ENCODE results near the gene ENDOV.
"Not testable (repeated sequence)": the region's sequence is repeated elsewhere in the genome, so short reads cannot be mapped to it uniquely, and the experiment has no call there.

The ENDOV gene

DNA sequence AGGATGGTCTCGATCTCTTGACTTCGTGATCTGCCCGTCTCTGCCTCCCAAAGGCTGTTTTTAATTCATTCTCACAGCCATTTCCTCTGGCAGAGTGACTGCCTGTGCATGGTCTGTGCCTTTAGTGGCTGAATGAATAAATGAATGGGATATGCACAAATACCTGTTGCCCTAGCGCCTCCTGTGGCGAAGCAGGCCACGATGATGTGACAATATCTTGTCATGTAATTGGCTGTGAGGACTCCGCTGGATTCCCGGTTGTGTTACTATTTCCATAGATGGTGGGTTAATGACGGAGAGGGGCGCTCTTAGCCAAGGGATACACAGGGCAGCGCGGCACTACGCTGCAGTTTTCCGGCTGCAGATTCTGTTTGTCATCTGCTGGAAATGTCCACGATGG lies 26.8 kb upstream of the ENDOV start:
- DNase-seq (ENCODE audit: low read depth, low spot score), result no peak

DNA sequence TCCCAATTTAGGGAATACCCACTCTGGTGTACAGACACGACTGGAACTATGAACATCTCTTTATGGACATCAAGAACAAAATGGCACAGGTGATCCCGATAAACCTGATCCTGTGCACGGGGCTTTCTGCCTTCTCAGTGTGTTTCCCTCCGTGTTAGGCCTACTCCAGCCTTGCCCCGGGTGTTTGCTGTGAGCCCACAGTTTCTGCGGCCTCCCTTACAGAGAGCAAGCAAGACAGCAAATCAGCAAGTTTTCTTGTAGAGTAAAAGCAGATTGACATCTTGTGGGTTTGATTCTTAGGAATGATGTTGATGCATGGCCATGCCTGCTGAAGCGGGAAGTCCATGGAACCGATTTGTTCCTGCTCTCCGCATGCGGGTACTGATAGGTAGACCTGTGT lies 26.4 kb upstream of the ENDOV start:
- no peak for DNase-seq (ENCODE audit: low read depth, low spot score)

DNA sequence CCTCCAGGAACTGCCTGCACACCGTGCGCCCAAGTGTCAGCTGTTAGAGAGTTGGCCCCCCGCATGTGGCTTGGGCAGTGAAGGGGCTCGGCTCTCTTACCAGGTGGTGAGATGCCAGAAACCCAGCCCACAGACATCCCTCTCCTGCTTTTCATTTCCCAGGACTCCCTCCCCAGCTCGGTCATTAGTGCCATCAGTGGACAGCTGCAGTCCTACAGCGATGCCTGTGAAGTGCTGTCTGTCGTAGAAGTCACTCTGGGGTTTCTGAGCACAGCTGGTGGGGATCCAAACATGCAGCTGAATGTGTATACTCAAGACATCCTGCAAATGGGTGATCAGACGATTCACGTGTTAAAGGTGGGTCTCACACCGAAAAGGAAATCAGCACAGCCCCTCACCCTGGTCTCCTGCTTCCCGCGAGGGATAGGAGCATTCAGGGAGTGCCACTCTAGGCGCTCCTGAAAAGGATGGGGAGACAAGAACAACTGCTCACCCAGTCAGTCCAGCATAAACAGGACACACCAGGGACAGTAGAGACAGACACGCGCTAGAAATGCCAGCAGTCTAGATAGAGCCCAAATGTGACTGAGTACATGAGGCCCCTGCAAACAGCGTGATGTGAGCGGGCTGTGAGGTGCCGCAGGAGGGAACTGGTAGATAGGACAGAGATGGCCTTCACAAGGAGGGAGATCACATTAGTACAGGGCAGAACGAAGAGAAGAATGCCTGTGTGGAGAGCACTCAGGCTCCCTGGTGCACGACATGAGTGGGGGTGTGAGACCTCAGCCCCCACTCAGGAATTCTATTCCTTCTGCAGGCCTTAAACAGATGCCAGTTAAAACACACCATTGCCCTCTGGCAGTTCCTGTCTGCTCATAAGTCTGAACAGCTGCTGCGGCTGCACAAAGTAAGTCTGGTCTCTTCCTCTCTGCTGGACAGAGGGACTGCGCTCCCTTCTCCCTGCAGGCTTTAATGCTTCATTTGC lies 25.7 kb upstream of the ENDOV start:
- DNase-seq (ENCODE audit: low read depth, low spot score), result peak; percentile 24

DNA sequence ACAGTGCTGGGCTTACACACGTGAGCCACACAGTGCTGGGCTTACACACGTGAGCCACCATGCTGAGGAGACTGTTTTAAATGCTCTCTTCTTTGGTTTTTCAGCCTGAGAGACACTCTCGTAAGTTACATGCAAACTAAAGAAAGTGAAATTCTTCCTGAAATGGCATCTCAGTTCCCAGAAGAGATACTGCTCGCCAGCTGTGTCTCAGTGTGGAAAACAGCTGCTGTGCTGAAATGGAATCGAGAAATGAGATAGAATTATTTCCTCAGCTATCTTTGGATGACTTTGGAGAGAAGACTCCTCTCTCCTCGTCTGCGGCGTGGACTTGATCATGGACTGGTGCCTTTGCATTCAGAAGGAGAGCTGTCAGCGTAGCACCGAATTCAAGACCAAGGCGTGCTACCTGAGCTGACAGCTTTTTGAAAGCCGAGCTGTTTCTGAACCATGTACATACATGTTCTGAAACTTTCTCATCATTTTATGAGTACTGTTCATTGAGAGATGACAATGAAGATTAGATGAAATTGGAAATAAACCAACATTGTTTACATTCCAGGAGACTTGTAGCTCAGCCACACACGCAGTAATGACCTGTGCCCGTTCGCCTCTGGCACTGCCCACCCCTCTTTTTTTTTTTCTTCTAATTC lies 21.6 kb upstream of the ENDOV start:
- DNase-seq (ENCODE audit: low read depth, low spot score), result no peak

DNA sequence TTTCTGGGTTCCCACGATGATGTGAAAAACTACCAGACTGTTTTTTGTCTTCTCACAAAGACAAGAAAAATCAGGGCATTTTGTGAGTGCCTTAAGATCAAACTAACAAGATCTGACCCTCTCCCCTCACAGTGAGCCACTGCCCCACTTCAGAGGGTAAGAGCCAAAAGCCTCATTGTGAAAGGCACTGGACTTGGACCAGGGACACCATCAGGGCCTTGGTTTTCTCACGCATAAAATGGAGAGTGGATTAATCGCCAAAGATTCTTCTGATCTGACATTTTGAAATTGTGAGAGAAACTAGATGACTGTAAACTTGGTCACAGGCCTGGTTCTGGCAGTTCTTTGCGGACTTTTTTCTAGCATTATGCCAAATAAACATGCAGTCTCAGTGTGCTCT lies 21.0 kb upstream of the ENDOV start:
- DNase-seq (ENCODE audit: low read depth, low spot score), result no peak

DNA sequence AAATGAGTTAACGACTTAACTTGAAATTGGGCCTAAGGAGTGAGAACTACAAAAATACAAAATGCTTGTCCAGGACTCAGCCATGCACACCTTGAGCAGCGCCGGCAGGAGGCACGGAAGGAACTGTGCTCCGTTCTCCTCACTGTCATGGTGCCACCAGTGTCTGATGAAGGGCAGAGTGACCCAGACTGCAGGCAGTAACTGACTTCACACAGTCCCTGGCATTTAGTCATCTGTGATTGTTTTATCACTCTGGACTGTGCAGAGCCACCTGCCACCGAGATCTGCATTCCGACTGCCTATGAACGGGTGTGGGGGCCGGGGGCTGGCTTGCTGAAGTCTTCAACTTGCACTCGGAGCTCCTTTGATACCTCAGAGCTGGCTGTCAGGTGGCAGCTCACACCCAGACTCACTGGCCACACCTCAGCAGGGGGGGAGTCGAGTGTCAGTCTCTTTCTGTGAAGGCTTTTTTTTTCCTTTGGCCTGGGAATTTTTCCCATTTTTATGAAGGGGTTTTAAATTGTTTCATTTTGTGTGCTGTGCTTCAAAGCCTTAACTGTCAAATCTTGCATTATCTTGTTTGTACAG lies 20.2 kb upstream of the ENDOV start:
- no peak for DNase-seq (ENCODE audit: low read depth, low spot score)

DNA sequence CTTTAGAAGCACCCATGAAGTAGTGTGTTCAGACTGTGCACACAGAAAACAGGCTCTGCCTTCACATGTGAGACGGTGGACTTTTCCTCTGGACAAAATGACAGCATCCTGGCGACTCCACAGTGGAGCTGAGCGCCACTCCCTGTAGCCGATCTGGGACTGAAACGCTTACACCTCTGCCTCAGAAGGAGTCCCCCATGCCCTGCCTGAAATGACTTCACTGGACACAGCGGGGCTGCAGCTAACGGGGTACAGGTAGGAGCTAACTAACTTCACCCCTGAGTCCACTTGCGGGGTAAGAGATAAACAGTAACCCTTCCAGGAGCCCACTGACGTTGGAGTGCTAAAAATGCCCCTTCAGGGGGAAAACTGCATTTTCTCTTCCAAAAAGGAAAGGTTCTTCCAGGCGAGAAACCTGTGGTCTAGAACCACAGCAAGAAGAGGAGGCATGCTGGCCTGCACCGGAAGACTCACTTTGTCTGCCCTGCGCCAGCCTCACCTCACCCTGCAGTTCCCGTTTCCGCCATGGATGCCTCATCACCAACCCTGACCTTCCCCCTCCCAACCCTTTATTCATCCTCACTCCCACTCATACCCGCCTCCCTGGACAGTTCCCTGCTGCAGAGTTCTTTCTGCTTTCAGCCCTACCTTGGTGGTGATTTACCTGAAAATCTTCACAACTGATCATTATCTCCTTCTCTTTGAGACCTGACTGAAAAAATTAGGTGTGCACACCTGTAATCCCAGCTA lies 19.4 kb upstream of the ENDOV start:
- no peak for DNase-seq (ENCODE audit: low read depth, low spot score)

DNA sequence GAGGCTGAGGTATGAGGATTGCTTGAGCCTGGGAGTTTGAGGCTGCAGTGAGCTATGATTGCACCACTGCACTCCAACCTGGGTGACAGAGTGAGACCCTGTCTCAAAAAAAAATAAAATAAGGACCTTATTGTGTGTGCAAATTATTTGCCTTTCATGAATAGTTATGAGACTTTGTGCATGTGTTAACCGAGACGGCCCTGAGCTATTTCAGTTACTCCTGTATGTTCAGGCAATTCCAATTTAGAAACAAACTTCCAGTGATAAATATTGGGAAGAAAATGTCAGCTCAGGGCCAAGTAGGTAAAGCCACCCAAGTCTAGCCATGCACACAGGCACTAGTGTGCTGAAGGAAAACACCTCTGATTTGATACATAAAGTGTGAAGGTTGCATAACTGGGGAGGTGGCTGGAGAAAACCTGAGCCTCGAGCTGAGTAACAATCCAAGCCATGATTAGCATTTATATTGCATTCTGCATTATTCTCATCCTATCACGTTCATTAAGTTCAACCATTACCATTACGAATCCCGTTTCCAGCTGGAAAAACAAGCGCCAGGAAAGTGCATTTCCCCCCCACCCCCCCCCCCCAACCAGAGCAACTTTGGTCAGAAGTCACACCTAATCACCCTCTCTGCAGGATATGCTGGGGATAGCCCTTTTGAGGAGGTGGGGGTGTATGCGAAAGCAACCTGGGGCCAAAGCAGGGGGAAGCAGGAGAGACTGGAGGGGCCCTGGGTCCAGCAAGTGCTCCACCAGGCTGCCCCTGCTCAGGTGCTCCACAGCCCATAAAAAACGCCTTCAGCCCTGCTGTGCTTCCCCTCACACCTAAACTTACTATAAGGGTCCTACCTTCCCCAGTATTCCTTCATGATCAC lies 18.6 kb upstream of the ENDOV start:
- no peak for DNase-seq (ENCODE audit: low read depth, low spot score)

DNA sequence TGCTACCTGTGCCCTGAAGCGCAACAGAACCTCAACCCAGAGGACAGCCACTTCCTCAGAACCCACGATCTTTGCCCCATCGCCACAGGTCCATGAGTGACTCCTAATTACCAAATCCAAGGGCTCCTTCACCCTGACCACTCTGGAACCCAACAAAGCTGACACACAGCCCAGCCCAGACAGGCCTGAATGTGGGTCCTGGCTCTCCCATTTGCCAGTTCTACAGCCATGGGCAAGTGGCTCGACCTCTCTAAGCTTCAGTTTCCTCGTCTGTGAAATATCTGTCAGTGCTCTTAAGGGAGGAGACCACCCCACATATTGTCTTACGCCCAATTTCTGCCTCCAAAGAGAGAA lies 18.0 kb upstream of the ENDOV start:
- DNase-seq (ENCODE audit: low read depth, low spot score), result no peak

DNA sequence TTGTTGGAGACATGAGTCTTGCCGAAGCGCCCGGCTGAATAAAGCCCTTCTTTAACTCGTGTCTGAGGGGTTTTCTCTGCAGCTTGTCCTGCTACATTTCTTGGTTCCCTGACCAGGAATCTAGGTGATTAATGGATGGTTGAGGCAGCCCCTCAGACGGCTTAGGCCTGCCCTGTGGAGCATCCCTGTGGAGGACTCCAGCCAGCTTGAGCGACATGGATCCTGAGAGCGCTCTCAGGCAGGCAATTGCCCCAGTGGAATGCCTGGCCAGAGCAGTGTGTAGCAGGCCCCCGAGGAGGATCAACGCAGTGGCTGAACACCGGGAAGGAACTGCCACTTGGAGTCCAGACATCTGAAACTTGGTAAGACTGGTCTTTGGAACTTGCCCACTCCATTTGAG lies 17.3 kb upstream of the ENDOV start:
- DNase-seq (ENCODE audit: low read depth, low spot score), result no peak

DNA sequence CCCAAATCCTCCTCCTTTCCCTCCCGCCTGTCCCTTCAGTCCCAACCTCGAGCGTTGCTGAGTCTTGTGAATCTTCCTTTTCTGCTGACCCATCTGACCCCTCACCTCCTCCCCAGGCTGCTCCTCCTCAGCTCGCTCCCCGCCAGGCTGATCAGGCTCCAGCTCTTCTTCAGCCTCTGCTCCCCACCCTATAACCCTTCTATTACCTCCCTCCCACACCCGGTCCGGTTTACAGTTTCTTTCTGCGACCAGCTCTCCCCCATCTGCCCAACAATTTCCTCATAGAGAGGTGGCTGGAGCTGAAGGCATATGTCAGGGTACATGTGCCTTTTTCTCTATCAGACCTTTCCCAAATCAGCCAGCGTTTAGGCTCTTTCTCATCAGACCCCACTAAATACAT lies 13.9 kb upstream of the ENDOV start:
- not testable (repeated sequence) for DNase-seq (ENCODE audit: low read depth, low spot score)

DNA sequence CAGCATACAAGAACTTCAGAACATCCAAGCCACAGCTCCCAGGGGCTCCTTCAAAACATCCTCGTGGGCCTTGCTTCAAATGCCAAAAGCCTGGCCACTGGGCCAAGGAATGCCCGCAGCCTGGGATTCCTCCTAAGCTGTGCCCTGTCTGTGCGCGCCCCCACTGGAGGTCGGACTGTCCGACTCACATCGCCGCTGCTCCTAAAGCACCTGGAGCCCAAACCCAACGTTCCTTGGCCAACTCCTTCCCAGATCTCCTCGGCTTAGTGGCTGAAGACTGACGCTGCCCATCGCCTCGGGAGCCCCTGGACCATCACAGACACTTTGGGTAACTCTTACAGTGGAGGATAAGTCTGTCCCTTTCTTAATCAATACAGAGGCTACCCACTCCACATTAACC lies 12.9 kb upstream of the ENDOV start:
- not testable (repeated sequence) for DNase-seq (ENCODE audit: low read depth, low spot score)

DNA sequence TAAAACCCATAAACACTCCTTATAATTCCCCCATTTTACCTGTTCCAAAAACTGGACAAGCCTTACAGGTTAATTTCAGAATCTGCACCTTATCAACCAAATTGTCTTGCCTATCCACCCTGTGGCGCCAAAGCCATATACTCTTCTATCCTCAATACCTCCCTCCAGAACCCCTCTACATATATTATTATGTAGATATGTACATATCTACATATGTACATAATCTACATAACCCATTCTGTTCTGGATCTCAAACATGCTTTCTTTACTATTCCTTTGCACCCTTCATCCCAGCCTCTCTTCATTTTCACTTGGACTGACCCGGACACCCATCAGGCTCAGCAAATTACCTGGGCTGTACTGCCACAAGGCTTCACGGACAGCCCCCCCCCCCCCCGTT lies 12.0 kb upstream of the ENDOV start:
- no peak for DNase-seq (ENCODE audit: low read depth, low spot score)

DNA sequence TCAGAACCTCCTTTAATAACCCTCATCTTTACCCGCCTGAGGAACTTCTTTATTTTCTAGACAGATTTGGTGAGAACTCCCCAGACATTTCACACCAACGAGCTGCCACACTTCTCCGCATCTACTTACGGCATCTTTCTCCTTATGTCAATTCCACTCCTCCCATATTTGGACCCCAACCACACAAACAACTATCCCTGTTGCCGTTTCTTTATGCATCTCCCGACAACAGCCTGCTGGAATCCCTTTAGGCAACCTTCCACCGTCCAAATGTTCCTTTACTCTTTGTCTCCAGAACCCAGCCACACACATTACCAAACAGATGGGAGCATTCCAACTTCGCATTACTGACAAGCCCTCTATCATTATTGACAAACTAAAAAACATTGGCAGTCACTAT lies 8.8 kb upstream of the ENDOV start:
- DNase-seq (ENCODE audit: low read depth, low spot score), result no peak

DNA sequence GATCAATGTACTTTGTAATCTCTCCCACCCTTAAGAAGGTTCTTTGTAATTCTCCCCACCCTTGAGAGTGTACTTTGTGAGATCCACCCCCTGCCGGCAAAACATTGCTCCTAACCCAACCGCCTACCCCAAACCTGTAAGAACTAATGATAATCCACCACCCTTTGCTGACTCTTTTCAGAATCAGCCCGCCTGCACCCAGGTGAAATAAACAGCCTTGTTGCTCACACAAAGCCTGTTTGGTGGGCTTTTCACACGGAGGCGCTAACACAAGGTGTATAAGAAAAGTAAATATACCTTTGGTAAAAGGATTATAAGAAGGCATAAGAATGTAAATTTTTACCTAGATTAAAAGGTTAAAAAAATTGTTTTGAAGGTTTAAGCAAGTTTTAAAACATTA lies 7.0 kb upstream of the ENDOV start:
- DNase-seq (ENCODE audit: low read depth, low spot score), result not testable (repeated sequence)

DNA sequence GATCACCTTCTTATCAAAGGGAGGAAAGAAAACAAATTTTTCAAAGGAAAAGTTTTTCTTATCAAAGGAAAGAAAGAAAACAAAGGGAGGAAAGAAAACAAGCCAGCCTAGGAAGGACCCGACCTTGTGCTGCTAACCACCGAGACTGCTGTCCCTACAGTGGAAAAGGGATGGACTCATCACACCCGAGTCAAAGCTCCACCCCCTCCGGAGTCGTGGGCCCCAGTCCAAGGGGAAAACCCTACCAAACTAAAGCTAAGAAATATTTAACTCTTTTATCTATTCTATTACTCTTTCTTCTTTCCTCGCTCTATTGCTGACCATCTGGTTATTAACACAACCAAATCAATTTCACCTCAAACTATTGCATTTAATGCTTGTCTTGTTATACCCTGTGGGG lies 6.1 kb upstream of the ENDOV start:
- no peak for DNase-seq (ENCODE audit: low read depth, low spot score)

DNA sequence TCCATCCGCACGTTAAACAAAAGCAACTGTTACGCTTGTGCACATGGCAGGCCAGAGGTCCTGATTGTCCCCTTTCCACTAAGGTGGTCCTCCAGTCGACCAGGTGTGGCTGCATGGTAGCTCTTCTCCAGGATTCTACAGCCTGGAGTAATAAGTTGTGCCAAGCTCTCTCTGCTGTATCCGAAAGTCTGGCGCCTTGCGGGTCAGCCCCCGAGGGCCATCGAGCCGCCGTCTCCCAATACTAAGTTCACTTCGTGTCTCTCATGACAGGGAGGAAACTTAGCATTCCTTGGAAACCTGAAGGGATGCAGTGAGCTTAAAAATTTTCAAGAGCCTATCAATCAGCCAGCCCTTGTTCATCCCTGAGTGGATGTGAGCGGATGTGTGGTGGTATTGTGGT lies 5.3 kb upstream of the ENDOV start:
- DNase-seq (ENCODE audit: low read depth, low spot score), result no peak

DNA sequence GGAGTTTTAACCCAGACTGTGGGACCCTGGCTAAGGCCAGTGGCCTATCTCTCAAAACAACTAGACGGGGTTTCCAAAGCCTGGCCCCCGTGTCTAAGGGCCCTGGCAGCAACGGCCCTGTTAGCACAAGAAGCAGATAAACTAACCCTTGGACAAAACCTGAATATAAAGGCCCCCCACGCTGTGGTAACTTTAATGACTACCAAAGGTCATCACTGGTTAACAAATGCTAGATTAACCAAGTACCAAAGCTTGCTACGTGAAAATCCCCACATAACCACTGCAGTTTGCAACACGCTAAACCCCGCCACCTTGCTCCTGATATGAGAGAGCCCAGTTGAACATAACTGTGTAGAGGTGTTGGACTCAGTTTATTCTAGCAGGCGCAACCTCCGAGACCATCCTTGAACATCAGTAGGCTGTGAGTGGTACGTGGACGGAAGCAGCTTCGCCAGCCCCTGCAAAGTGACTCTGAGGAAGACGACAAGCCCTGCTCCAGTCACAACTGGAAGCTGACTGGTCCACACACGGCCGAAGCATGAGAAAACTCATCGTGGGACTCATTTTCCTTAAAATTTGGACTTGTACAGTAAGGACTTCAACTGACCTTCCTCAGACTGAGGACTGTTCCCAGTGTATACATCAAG lies 4.4 kb upstream of the ENDOV start:
- DNase-seq (ENCODE audit: low read depth, low spot score), result not testable (repeated sequence)

DNA sequence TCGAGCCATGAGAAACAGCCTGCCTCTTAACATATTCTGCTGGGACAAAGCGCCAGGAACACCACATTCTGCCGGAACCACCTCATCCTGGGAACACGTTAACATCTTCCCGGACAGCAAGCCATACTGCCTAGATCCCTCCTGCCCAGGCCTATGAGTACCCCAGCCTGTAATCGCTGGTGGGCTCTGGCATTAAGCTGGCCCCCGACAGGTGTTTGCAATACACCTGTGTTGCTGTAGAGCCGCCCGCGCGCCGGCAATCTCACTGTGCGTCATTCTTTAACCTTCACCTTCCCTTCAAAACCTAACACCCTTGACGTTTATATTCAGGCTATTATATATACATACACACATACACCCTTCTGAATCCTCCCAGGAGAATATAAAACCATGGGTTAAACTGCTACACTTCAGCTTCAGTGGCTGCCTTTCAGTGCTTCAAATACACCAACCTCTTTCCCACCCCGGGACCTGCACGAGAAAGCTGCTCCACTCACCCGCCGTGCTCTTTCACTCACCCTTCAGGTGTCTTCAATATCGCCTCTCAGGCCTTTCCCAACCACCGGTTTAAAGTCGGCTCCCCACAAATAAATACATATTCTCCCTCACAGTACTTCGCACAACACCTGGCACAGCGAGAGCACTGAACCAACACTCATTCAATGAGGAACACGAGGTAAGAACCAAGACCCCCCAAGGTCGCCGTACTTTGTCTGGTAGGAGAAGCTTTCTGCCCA lies 1.0 kb upstream of the ENDOV start:
- no peak for DNase-seq (ENCODE audit: low read depth, low spot score)

DNA sequence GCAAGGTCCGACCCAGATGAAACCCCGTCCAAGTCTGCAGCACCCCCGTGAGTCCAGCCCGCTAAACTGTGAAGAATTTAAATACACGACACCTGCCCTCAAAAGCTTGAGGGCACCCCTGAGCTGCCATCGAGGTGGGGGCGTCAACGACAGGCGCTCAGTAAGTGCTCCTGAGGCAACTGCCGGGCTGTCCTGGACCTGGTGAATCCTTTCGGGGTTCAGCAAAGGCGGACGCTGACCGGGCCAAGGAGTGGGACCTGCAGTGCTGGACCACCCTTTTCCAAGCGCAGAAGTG lies 512 bp upstream of the ENDOV start:
- no peak for DNase-seq (ENCODE audit: low read depth, low spot score)

Measured in astrocyte of the hippocampus (primary cell).